ENCODE data around the gene ILDR2.

The ILDR2 gene

DNA sequence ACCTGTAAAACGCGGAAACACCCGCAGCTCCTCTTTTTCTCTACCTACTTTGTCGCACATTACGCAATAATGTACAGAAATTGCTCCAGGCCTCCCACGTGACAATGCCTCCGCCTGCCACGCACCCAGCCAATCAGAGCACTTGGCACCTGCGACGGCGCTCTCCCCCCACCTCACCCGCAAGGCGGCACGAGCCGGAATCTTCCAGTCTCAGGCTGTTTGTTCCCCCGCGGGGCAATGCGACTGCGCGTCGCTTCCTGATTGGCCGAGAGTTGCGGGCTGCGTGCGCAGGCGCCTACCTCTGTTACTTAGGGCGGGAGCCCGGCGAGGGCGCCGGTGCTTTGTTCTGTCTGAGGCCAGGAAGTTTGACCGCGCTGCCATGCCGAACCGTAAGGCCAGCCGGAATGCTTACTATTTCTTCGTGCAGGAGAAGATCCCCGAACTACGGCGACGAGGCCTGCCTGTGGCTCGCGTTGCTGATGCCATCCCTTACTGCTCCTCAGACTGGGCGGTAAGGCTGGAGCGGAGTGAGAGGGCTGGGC is 13.7 kb upstream of the ILDR2 start, which contains the start of gene MAEL:
MAEL (plus strand) TSS at position 307 of the 542 bp plus-strand sequence; CDS start at position 380, 73 bp downstream.
- Histone ChIP-seq H3K36me3 (no peaks in the 10 kb centered on the region), H3K27me3 (peaks cover 22% of the 10 kb centered on the region), H3K4me1 (no peaks in the 10 kb centered on the region), H3K9me3 (no peaks in the 10 kb centered on the region), H3K4me3 (ENCODE audit: low read depth, low read length) (no peak within 1 kb of the TSS)
- DNase-seq, result no peak
- TF ChIP-seq, protein P1, sequence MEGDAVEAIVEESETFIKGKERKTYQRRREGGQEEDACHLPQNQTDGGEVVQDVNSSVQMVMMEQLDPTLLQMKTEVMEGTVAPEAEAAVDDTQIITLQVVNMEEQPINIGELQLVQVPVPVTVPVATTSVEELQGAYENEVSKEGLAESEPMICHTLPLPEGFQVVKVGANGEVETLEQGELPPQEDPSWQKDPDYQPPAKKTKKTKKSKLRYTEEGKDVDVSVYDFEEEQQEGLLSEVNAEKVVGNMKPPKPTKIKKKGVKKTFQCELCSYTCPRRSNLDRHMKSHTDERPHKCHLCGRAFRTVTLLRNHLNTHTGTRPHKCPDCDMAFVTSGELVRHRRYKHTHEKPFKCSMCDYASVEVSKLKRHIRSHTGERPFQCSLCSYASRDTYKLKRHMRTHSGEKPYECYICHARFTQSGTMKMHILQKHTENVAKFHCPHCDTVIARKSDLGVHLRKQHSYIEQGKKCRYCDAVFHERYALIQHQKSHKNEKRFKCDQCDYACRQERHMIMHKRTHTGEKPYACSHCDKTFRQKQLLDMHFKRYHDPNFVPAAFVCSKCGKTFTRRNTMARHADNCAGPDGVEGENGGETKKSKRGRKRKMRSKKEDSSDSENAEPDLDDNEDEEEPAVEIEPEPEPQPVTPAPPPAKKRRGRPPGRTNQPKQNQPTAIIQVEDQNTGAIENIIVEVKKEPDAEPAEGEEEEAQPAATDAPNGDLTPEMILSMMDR (IDR thresholded peaks at IDR 0.05; ENCODE audit: low read depth, low read length), result no peak

DNA sequence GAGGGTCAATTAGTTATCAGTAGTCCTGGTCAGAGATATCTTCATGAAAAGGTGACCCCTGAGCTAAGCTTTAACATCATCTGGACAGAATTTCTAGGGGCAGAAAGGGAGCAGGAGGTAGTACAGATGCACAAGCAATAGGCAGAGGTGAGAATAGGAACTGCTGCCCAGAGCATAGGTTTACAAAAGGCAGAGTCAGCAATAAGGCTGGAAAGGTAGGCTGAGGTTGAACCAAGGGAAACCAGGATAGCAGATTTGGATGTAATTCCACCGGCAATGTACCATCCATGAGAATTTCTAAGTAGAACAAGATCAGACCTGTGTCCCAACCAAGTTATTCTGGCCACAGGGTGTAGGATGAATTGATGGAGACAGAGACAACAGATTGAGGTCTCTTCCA is 6.2 kb upstream of the ILDR2 start:
- Histone ChIP-seq H3K27me3 (peaks cover 7% of the 10 kb centered on the region), H3K4me1 (no peaks in the 10 kb centered on the region), H3K4me3 (ENCODE audit: low read depth, low read length) (no peak overlapping the region), H3K36me3 (no peaks in the 10 kb centered on the region), H3K9me3 (no peaks in the 10 kb centered on the region)
- TF ChIP-seq, protein P1 (IDR thresholded peaks at IDR 0.05; ENCODE audit: low read depth, low read length), result no peak
- DNase-seq, result no peak

DNA sequence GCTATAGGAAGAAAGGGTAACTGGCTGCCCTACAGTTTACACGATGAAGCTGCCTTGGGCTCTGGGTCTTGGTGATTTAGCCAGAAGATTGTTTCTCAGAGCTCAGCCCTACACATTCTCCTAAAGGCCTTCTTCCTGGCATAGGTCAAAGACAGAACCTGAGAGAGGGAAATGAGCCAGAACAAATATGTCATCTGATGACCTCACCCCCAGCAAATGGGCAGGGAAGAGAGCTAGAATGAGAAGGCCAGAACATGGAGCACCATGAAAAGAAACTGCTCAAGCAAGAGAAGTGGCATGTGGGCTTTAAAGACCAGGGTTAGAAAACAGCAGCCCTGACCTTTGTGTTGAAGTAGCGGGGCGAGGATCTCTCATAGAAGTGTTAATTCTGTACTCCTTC is 5.5 kb upstream of the ILDR2 start:
- Histone ChIP-seq H3K4me1 (no peaks in the 10 kb centered on the region), H3K4me3 (ENCODE audit: low read depth, low read length) (no peak overlapping the region), H3K27me3 (peaks cover 15% of the 10 kb centered on the region), H3K9me3 (no peaks in the 10 kb centered on the region), H3K36me3 (no peaks in the 10 kb centered on the region)
- DNase-seq, result no peak
- TF ChIP-seq, protein P1 (IDR thresholded peaks at IDR 0.05; ENCODE audit: low read depth, low read length), result no peak

DNA sequence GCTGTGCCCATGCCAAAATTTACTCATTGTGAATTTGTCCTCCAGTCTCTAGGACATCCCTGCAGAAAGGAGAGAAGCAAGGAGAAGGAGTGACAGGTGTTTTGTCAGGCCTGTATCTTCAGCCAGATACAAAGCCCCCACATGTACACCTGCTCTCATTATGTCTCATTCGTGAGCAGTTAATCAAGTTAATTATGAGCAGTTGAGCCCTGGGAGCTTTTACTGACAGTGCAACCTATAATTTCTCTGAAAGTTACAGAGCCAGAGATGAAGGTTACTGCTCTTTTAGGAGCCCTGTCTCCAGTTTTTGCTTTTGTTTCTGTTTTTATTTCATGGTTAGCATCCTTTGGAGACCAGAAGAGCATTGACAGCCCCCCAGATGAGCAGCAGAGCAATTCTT is 5.0 kb upstream of the ILDR2 start:
- Histone ChIP-seq H3K4me3 (ENCODE audit: low read depth, low read length) (no peak overlapping the region), H3K9me3 (no peaks in the 10 kb centered on the region), H3K27me3 (peaks cover 19% of the 10 kb centered on the region), H3K4me1 (no peaks in the 10 kb centered on the region), H3K36me3 (no peaks in the 10 kb centered on the region)
- TF ChIP-seq, protein P1 (IDR thresholded peaks at IDR 0.05; ENCODE audit: low read depth, low read length), result no peak
- DNase-seq, result no peak

DNA sequence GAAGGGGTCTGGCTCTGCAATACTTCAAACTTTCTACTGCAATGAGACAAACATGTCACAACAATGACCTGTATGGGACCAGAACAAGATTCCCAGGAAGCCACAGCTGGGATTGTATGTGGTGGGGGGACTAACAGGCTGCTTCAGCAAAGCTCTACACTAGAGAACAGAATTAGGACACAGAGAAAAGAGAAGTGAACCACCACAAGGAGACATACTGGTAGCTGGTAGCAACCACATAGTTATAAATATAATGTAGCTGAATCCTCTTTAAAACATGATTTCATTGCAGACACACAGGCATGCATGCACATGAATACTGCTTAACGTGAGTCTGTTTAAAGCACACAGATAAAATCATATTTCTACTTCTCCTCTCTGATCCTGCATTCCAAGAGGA is 3.5 kb upstream of the ILDR2 start:
- H3K4me1 ChIP-seq, result no peaks in the 10 kb centered on the region
- no peak for DNase-seq

DNA sequence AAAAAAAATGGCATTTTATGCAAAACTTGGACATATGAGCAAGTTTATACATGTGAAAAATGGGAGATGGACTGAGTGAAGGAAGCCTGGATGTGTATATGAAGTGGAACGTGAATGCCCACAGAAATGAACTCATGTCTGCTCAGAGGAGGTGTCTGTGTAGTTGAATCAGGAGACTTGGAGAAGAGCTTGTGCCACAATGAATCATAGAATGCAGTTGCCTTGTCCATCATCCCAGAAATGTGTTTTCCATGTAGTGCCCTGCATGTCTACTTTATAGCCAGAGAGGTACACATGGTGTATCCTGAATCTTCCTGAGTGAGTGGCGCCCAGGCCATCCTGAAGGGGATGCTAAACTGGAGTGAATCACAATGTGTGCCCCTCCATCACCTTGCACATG is 2.6 kb upstream of the ILDR2 start:
- no peak for DNase-seq
- peaks cover 39% of the 10 kb centered on the region for H3K27me3 ChIP-seq
- no peaks in the 10 kb centered on the region for H3K36me3 ChIP-seq
- H3K4me1 ChIP-seq, result no peaks in the 10 kb centered on the region
- no peak overlapping the region for H3K4me3 ChIP-seq (ENCODE audit: low read depth, low read length)
- no peaks in the 10 kb centered on the region for H3K9me3 ChIP-seq
- TF ChIP-seq, protein P1 (IDR thresholded peaks at IDR 0.05; ENCODE audit: low read depth, low read length), result no peak

More for the DNA sequence above, 3.5 kb upstream of the ILDR2 start:
- TF ChIP-seq, protein P1 (IDR thresholded peaks at IDR 0.05; ENCODE audit: low read depth, low read length), result no peak
- Histone ChIP-seq H3K36me3 (no peaks in the 10 kb centered on the region), H3K27me3 (peaks cover 33% of the 10 kb centered on the region), H3K4me3 (ENCODE audit: low read depth, low read length) (no peak overlapping the region), H3K9me3 (no peaks in the 10 kb centered on the region)

Measured in BE2C (cell line).